ENCODE measurements around the gene POR. TPM values are rescaled to one million over a fixed set of nuclear protein-coding genes. Genes with fewer than 3 reads are reported as not detected.

Gene POR
- total RNA-seq, 1 donor from 2014 or later, result 74.0 TPM

DNA sequence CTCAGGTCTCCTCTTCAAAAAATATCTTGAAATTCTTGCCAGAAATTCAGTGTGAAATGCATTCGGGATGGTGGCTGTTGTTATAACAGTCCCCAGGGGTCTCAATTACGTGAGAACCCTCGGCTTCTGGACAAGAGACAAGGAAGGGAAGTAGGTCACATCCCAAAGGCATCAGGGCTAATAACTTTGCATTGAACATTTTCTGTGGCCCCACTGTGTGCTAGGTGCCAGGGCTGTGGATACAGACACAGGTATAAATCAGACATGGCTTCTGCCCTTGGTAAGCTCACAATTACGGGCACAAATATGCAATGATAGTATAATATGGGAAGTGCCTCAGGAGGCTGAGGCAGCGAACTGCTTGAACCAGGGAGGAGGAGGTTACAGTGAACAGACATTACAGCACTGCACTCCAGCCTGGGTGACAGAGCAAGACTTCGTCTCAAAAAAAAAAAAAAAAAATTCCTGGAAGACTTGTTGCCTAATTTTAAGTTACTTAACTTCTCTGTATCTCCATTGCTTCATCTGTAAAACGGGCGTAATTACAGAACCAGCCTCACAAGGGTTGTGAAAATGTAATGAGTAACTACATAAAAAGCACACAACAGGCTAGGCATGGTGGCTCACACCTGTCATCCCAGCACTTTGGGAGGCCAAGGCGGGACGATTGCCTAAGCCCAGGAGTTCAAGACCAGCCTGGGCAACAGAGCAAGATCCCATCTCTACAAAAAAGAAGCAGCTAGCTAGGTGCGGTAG lies 38.7 kb upstream of the POR start:
- no peaks in the 10 kb centered on the region for H3K36me3 ChIP-seq (ENCODE audit: control insufficient read depth, insufficient read depth, low read length)
- no peak for DNase-seq (ENCODE audit: low read depth)
- TF ChIP-seq, protein P1, sequence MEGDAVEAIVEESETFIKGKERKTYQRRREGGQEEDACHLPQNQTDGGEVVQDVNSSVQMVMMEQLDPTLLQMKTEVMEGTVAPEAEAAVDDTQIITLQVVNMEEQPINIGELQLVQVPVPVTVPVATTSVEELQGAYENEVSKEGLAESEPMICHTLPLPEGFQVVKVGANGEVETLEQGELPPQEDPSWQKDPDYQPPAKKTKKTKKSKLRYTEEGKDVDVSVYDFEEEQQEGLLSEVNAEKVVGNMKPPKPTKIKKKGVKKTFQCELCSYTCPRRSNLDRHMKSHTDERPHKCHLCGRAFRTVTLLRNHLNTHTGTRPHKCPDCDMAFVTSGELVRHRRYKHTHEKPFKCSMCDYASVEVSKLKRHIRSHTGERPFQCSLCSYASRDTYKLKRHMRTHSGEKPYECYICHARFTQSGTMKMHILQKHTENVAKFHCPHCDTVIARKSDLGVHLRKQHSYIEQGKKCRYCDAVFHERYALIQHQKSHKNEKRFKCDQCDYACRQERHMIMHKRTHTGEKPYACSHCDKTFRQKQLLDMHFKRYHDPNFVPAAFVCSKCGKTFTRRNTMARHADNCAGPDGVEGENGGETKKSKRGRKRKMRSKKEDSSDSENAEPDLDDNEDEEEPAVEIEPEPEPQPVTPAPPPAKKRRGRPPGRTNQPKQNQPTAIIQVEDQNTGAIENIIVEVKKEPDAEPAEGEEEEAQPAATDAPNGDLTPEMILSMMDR (IDR thresholded peaks at IDR 0.05; ENCODE audit: insufficient read depth, low read length, poor library complexity, severe bottlenecking), result no peak
- no peak overlapping the region for H3K4me3 ChIP-seq (ENCODE audit: low read depth, low read length)
- no peaks in the 10 kb centered on the region for H3K27me3 ChIP-seq (ENCODE audit: control insufficient read depth, insufficient read depth, low read length)

DNA sequence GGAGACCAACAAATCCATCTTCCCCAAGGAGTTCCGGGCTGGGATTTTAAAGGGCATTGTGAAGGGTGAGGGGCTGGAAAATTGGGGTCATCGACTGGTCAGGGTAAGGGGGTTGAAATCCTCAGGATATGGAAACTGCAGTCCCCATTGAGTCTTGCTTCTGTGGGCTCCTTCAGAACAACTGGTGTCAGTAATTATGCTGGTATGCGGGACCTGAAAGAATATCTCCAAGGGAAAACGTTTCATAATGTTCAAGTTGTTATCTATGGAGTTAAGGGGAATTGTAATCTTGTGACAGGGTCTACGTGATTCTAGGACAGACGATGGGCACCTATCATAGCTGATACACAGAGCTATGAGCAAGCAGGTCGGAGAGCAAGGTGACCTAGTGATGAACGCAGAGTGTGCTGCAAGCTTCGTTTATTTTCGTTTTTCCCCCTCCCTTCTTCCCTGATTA lies 36.6 kb upstream of the POR start:
- DNase-seq (ENCODE audit: low read depth), result no peak
- Histone ChIP-seq H3K4me3 (ENCODE audit: low read depth, low read length) (peak overlapping the region; percentile 20), H3K36me3 (ENCODE audit: control insufficient read depth, insufficient read depth, low read length) (no peaks in the 10 kb centered on the region), H3K27me3 (ENCODE audit: control insufficient read depth, insufficient read depth, low read length) (no peaks in the 10 kb centered on the region)
- TF ChIP-seq, protein P1 (IDR thresholded peaks at IDR 0.05; ENCODE audit: insufficient read depth, low read length, poor library complexity, severe bottlenecking), result no peak

DNA sequence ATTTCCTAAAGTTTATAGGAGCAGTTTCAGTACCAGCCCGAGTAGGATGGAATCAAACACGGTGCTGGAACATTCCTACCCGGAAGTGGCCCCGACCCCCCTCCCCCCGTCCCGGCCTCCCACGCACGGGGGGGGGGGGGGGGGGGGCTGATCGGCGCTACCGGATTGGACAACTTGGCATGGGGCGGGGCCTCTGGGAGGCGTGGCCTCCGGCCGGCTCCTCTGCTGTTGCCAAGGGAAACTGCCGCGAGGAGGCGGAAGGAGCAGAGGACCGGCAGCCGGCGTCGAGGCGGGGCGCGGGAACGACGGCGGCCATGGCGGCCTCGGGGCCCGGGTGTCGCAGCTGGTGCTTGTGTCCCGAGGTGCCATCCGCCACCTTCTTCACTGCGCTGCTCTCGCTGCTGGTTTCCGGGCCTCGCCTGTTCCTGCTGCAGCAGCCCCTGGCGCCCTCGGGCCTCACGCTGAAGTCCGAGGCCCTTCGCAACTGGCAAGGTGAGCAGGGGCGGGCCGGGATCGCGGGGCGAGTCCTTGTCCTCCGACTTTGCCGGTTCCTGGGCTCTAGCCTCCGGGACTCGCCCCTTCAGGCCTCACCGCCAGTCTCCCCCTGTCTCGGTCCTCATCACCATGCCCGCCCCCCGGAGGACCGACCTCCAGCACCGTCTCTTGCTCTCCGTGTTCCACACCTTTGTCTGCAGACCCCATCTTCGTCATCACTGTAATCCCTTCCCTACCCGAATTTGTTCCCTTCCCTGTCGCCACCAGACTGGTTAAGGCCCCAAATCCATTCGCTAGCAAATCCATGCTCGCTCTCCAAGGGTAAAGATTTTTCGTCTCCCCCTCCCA lies 36.0 kb upstream of the POR start, which contains the start of gene RHBDD2:
Gene RHBDD2 (plus strand): TSS at position 266 of the 843 bp plus-strand sequence. CDS start 49 bp downstream, at position 315.
- Histone ChIP-seq H3K27me3 (ENCODE audit: control insufficient read depth, insufficient read depth, low read length) (no peaks in the 10 kb centered on the region), H3K4me3 (ENCODE audit: low read depth, low read length) (peak within 1 kb of the TSS; percentile 94), H3K36me3 (ENCODE audit: control insufficient read depth, insufficient read depth, low read length) (no peaks in the 10 kb centered on the region)
- TF ChIP-seq, protein P1 (IDR thresholded peaks at IDR 0.05; ENCODE audit: insufficient read depth, low read length, poor library complexity, severe bottlenecking), result no peak
- DNase-seq (ENCODE audit: low read depth), result peak; percentile 56

DNA sequence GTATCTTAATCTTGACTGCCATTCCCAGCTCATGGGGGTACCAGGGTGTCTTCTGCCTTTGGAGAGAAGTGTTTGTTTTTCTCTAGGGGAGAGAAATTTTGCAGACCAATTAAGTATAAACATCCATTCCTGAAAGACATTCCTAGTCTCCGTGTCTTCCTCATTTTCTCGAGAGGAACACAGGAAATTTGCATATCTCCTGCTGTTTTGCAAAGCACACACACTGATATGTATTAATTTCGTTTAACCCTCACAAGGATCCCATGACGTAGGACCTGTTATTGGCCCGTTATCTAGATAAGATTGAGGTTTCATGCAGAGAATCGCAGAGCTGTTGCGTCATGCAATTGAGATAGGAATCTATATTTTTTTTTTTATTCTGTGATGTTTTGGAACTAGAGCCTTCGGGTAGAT lies 35.2 kb upstream of the POR start:
- TF ChIP-seq, protein P1 (IDR thresholded peaks at IDR 0.05; ENCODE audit: insufficient read depth, low read length, poor library complexity, severe bottlenecking), result no peak
- peak overlapping the region; percentile 94 for H3K4me3 ChIP-seq (ENCODE audit: low read depth, low read length)
- H3K36me3 ChIP-seq (ENCODE audit: control insufficient read depth, insufficient read depth, low read length), result no peaks in the 10 kb centered on the region
- H3K27me3 ChIP-seq (ENCODE audit: control insufficient read depth, insufficient read depth, low read length), result no peaks in the 10 kb centered on the region
- DNase-seq (ENCODE audit: low read depth), result no peak

DNA sequence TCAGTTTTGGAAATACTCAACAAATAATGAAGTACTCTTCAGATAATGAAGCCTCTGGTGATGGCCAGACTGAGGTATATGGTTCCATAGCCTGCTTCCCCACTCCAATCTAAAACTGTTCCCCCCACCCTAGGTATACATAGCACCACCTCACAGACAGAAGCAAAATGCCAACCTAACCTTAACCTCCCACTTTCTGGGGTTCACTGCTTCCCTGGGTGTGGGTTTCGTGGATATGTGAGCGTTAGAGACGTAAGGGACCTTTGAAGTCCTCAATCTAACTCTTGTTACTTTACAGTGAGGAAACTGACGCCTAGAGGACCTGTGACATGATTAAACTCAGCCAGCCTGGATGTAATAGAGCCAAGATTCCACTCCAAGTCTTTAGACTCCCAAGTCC lies 34.7 kb upstream of the POR start:
- peak overlapping the region; percentile 94 for H3K4me3 ChIP-seq (ENCODE audit: low read depth, low read length)
- TF ChIP-seq, protein P1 (IDR thresholded peaks at IDR 0.05; ENCODE audit: insufficient read depth, low read length, poor library complexity, severe bottlenecking), result no peak
- no peaks in the 10 kb centered on the region for H3K36me3 ChIP-seq (ENCODE audit: control insufficient read depth, insufficient read depth, low read length)
- no peak for DNase-seq (ENCODE audit: low read depth)
- H3K27me3 ChIP-seq (ENCODE audit: control insufficient read depth, insufficient read depth, low read length), result no peaks in the 10 kb centered on the region
